Brain pericyte (primary cell): ENCODE results near the gene CST7.

Experiments used
- DNase-seq: peaks from one replicate; pipeline ENCODE4 v3.0.0-alpha.2; 2012; ENCODE audit warnings: low read depth, low spot score

Gene CST7

DNA sequence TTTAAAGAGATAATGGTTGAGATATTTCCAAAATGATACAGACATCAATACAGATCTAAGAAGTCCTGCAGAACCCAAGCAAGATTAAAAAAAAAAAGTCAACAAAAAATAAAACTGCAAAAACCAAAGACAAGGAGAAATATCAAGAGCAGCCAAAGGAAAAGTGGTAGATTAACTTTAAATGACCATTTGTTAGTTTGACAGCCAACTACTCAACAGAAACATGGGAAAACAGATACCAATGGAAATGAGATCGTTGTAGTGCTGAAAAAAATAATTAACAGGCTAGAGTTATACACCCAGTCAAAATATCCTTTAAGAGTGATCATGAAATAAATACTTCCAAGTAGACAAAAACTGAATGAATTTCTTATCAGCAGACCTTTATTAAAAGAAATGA lies 53.9 kb downstream of the CST7 start:
- no peak for DNase-seq

GRCh38 chr20:25005220-25005619 lies 56.2 kb downstream of the CST7 start:
- DNase-seq = no peak

- DNase-seq = no peak
Observed at GRCh38 chr20:25005661-25006060, 56.6 kb downstream of the CST7 start.

- DNase-seq = no peak
Observed at GRCh38 chr20:25006431-25007167, 57.5 kb downstream of the CST7 start.

GRCh38 chr20:25007491-25008305 lies 58.6 kb downstream of the CST7 start:
- no peak for DNase-seq

- DNase-seq = no peak
Observed at GRCh38 chr20:25008388-25009217, 59.5 kb downstream of the CST7 start.
